Sigmoid colon (tissue), 3 donors: ENCODE results near the gene SYK.

Experiments used
- CTCF ChIP-seq, 4 experiments: fragments of 450-650 bp in 3 of 4; fragments of 200-600 bp in 1 of 4; IDR thresholded peaks; one replicate each; pipeline ENCODE4 v1.5.1; 2016 to 2019; ENCODE audit warnings: antibody characterized with exemption in 4 of 4, mild to moderate bottlenecking in 3 of 4, moderate library complexity in 2 of 4
- POLR2A ChIP-seq, 2 donors: fragments of 450-650 bp; IDR thresholded peaks; one replicate each; pipeline ENCODE4 v1.6.1; 2016; ENCODE audit warnings: antibody characterized with exemption in 2 of 2, mild to moderate bottlenecking in 2 of 2, moderate library complexity in 2 of 2

- TF ChIP-seq CTCF (IDR thresholded peaks at IDR 0.05) (no peak), POLR2A (IDR thresholded peaks at IDR 0.05) (no peak)
Measured at GRCh38 chr9:90815183-90815943, 13.7 kb downstream of the SYK start.
